Retinal pigment epithelial cell (primary cell): ENCODE results near the gene IST1.
"Not testable (repeated sequence)": the region's sequence is repeated elsewhere in the genome, so short reads cannot be mapped to it uniquely, and the experiment has no call there.

Experiments used
- DNase-seq: peaks from one replicate; pipeline ENCODE4 v3.0.0-alpha.2; 2010; ENCODE audit warnings: low read depth
- H3K4me3 ChIP-seq: 2 replicates; pipeline ENCODE4 v1.5.1; 2011; ENCODE audit warnings: mild to moderate bottlenecking, low read length, control low read depth, moderate library complexity
- TF ChIP-seq, protein P1 (sequence below): conservative IDR thresholded peaks from 2 replicates; pipeline ENCODE4 v1.5.1; 2011; ENCODE audit warnings: low read depth, low read length, control low read depth, inconsistent platforms

Gene IST1

DNA sequence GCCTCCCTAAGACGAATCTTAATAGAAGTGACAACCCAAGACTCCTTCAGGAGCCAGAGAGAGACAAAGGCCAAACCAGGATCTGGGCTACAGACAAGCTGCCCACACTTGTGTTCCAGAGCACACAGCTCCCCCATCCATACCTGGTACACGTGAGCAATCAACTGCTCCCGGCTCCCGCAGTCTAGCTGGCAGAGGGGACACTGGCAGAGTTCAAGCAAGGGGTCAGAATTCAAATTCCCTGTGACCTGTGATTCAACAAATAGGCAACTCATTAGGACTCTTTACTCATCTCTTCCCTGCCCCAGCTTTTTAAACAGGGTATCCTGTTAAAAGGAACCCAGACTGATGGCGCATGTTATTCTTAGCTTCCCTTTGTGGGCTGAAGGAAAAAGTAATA is 31.3 kb upstream of the IST1 start:
- no peak overlapping the region for H3K4me3 ChIP-seq
- TF ChIP-seq, protein P1, sequence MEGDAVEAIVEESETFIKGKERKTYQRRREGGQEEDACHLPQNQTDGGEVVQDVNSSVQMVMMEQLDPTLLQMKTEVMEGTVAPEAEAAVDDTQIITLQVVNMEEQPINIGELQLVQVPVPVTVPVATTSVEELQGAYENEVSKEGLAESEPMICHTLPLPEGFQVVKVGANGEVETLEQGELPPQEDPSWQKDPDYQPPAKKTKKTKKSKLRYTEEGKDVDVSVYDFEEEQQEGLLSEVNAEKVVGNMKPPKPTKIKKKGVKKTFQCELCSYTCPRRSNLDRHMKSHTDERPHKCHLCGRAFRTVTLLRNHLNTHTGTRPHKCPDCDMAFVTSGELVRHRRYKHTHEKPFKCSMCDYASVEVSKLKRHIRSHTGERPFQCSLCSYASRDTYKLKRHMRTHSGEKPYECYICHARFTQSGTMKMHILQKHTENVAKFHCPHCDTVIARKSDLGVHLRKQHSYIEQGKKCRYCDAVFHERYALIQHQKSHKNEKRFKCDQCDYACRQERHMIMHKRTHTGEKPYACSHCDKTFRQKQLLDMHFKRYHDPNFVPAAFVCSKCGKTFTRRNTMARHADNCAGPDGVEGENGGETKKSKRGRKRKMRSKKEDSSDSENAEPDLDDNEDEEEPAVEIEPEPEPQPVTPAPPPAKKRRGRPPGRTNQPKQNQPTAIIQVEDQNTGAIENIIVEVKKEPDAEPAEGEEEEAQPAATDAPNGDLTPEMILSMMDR: no peak
- DNase-seq: no peak

DNA sequence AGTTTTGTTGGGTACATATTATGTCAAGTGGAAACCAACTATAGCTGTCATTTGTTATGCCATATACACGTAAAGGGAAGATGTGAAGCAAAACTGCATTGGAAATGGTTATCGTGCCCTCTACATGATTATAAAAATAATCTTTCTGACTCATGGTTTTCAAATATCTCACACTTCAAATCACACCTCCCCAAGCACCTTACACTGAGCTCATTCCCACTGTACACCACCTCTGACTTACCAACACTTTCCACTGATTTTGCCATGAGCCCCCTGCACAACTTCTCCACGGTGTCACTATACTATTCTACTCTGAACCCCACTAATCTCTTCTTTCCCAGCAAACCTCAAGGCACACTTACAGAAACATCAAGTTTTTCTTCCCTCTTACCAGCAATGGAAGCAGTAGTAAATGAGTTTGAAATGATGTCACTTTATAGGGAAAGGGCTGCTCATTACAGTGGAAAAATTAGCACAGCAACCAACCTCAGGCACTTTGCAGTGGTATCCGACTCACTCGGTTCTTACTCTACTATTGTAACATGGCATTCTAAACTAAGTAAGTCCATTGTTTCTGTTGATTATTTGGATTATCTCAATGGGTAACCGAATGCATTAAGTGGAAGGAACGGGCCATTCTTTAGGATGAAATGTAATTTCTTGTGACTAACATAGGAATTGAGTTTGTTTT is 30.0 kb upstream of the IST1 start:
- TF ChIP-seq, protein P1: no peak
- H3K4me3 ChIP-seq: no peak overlapping the region
- DNase-seq: no peak

DNA sequence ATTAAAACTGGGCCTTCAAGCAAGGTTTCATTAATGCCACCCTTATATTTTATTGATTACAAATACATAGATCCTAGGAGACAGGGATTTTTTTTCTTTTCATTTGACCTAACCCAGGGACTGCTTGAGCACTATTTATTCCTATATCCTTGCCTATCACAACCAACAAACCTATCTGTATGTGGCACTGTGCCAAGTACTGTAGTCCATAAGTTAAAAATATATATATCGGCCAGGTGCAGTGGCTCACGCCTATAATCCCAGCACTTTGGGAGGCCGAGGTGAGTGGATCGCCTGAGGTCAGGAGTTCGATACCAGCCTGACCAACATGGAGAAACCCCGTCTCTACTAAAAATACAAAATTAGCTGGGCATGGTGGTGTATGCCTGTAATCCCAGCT is 28.2 kb upstream of the IST1 start:
- not testable (repeated sequence) for H3K4me3 ChIP-seq, DNase-seq

DNA sequence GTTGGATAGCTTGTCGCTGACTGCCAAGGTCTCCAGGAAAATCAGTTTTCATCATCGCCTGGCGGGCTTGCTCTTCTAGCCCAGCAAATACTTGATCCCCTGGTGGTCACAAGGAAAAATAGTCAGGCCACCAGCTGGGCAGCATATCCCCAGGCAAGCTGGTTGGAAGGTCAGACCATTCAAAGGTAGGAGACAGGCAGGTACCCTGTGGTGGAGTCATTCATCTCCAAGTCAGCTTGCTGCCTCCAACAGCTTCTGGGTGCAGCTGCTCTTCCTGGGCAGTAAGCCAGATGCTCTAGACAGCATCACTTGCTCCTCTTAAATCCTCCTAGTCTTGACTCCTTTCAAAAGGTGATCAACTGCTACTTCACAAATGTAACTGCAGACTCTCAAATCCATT is 27.4 kb upstream of the IST1 start:
- no peak for DNase-seq
- no peak overlapping the region for H3K4me3 ChIP-seq
- TF ChIP-seq, protein P1: no peak

DNA sequence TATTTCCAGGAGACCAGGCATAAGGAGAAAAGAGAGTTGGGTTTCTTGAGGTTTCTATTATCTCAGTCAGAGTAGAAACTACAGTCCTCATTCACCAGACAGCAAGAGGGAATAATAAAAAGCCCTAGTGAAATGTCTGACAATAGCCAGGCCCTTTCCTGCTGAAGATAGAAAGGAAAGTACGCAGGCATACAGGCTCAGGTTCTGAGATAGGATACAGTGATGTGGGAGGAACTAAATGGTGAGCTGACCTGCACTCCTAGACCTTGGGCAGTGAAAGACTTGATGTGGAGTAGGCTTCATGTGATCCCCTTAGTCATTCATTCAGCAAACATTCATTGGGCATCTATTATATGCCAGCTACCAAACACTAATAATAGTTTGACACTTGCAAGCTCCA is 26.2 kb upstream of the IST1 start:
- TF ChIP-seq, protein P1: no peak
- DNase-seq: no peak
- no peak overlapping the region for H3K4me3 ChIP-seq

DNA sequence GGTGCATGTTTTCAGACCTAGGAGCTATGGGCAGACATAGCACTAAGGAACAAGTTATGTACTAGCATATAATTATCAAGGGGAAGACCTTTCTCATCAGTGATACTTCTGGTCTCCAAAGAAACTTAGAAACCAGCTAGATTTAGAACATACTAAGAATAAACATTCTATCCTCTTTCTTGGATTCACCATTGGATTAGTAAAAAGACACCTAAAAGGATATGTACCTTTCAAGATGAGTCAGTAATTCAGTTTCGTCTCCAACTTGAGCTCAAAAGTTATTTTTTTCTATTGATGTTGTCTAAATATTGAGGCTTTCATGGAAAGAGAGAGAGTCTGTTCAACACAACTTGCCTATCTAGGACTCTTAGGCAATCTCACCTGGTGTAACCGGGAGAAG is 24.5 kb upstream of the IST1 start:
- TF ChIP-seq, protein P1: no peak
- no peak for DNase-seq
- no peak overlapping the region for H3K4me3 ChIP-seq

DNA sequence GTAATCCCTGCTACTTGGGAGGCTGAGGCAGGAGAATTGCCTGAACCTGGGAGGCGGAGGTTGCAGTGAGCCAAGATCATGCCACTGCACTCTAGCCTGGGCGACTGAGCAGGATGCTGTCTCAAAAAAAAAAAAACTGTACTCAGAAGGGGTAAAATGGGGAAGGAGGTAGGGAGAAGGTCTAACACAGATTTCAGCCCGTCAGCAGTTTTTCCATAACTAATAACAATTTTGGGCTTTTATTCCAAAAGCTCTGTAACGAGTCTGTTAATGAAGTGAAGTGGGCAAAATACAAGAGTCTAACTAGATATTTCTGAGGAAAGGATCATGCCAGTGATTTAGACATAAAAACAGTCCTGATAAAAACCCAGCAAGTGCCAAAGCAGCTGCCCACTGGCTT is 22.1 kb upstream of the IST1 start:
- TF ChIP-seq, protein P1: no peak
- DNase-seq: no peak
- no peak overlapping the region for H3K4me3 ChIP-seq
